PFSK-1 (cell line): ENCODE results near the gene GPR26.

Source experiments
- FOXP2 ChIP-seq: optimal IDR thresholded peaks from 2 replicates; pipeline ENCODE3; 2011; ENCODE audit warnings: borderline replicate concordance, control low read depth, inconsistent platforms; ENCODE audit not compliant: insufficient read depth; ENCODE audit errors: extremely low read length, extremely low read depth
- POLR2AphosphoS5 ChIP-seq: IDR thresholded peaks from 2 replicates; pipeline ENCODE4 v1.6.1; 2012; ENCODE audit warnings: low read depth, mild to moderate bottlenecking, control low read depth, low read length, moderate library complexity
- SIN3A ChIP-seq: IDR thresholded peaks from 2 replicates; pipeline ENCODE4 v1.6.1; 2012; ENCODE audit warnings: mild to moderate bottlenecking, low read length, moderate library complexity, borderline replicate concordance; ENCODE audit not compliant: insufficient read depth
- TAF1 ChIP-seq: IDR thresholded peaks from 2 replicates; pipeline ENCODE4 v1.6.1; 2012; ENCODE audit warnings: low read length, control low read depth, borderline replicate concordance; ENCODE audit not compliant: insufficient read depth
- TF ChIP-seq, protein P1 (sequence below), 2 experiments: IDR thresholded peaks; 2 replicates each; pipeline versions ENCODE4 v1.6.1 to v1.8.0; 2011 to 2012; ENCODE audit warnings: low read depth in 2 of 2, low read length in 2 of 2, control low read depth in 1 of 2, inconsistent platforms in 1 of 2, mild to moderate bottlenecking in 1 of 2, moderate library complexity in 1 of 2; ENCODE audit not compliant: insufficient read depth in 1 of 2

Gene GPR26

DNA sequence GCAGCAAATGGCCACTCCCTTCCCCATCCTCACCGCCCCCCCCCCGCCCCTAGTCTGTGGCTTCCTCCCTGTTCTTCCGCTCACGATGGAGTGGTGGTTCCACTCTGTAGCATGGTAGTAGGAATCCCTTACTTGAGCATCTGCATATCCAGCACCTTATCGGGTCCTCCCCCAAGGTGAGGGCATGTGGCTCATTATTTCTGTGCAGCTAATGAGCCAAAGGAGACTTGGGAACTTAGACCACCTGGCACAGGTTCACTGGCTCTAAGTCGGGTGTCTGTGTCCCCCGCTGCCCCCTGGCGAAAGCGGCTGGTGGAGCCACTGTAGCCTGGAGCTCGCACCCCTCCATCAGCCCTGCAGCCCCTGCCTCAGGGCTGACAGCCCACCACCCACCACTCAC, 22.8 kb upstream of the GPR26 start:
- TF ChIP-seq FOXP2, result no peak
- no peak for TF ChIP-seq POLR2AphosphoS5
- TF ChIP-seq, protein P1, sequence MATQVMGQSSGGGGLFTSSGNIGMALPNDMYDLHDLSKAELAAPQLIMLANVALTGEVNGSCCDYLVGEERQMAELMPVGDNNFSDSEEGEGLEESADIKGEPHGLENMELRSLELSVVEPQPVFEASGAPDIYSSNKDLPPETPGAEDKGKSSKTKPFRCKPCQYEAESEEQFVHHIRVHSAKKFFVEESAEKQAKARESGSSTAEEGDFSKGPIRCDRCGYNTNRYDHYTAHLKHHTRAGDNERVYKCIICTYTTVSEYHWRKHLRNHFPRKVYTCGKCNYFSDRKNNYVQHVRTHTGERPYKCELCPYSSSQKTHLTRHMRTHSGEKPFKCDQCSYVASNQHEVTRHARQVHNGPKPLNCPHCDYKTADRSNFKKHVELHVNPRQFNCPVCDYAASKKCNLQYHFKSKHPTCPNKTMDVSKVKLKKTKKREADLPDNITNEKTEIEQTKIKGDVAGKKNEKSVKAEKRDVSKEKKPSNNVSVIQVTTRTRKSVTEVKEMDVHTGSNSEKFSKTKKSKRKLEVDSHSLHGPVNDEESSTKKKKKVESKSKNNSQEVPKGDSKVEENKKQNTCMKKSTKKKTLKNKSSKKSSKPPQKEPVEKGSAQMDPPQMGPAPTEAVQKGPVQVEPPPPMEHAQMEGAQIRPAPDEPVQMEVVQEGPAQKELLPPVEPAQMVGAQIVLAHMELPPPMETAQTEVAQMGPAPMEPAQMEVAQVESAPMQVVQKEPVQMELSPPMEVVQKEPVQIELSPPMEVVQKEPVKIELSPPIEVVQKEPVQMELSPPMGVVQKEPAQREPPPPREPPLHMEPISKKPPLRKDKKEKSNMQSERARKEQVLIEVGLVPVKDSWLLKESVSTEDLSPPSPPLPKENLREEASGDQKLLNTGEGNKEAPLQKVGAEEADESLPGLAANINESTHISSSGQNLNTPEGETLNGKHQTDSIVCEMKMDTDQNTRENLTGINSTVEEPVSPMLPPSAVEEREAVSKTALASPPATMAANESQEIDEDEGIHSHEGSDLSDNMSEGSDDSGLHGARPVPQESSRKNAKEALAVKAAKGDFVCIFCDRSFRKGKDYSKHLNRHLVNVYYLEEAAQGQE (IDR thresholded peaks at IDR 0.05; ENCODE audit: insufficient read depth in 1 of 2, low read depth in 2 of 2, low read length in 2 of 2), result no peak
- TF ChIP-seq TAF1, result no peak
- no peak for TF ChIP-seq SIN3A

DNA sequence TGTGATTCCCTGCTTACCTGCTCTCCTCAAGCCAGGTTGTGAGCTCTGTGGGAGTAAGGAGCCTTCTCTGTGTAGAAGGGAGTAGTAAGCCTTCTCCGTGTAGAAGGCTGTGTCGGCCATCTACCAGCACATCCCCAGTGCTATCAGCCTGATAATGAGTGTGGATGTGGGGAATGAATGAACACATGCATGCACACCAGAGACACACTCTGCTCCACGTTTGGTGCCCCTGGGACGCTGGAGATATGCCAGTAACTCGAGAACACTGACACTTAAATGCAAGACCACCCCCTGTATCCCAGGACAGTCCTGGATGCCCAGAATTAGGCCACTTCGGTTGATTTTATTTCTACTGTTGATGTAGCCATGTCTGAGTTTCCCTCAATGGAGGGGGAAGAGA, 21.1 kb upstream of the GPR26 start:
- no peak for TF ChIP-seq POLR2AphosphoS5
- TF ChIP-seq, protein P1 (IDR thresholded peaks at IDR 0.05; ENCODE audit: insufficient read depth in 1 of 2, low read depth in 2 of 2, low read length in 2 of 2), result no peak
- TF ChIP-seq FOXP2, result no peak
- TF ChIP-seq TAF1, result no peak
- TF ChIP-seq SIN3A, result no peak

DNA sequence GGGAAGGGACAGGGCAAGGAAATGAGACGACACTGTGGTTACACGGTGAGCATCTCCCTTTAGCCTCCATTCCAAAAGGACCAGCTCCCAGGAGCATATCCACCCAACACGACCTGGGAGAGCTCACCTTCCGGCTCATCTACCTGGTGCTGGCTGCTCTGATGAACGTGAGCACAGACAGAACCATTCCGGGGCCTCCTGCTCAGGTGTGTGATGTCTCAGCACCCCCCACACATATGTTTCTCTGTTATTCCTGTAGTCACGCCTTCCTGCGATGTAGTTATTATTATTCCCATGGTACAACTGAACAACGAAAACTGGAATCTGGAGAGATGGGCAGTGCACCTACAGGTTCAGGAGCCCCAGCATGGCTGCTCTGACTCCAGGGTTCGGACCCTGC, 20.5 kb upstream of the GPR26 start:
- no peak for TF ChIP-seq POLR2AphosphoS5

DNA sequence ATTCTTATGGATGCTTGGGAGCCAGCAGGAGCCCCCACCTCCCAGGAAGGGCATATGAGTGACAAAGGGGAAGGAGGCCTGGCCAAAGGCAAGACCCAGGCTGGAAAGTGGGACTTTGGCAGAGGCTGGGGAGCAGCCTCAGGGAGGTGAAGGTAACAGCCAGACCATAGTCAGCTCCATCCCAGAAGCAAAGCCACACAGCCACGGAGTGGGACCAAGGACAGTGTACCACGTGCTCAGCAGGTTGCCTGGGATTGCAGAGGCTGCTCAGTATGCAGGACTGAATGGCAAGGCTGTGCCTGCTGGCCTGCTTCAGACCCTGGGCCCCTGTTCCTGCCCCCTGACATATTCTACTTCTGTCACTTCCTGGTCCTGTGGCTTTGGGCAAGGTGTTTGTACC, 17.6 kb upstream of the GPR26 start:
- no peak for TF ChIP-seq FOXP2
- TF ChIP-seq, protein P1 (IDR thresholded peaks at IDR 0.05; ENCODE audit: insufficient read depth in 1 of 2, low read depth in 2 of 2, low read length in 2 of 2), result no peak
- TF ChIP-seq POLR2AphosphoS5, result no peak
- no peak for TF ChIP-seq TAF1
- TF ChIP-seq SIN3A, result no peak

DNA sequence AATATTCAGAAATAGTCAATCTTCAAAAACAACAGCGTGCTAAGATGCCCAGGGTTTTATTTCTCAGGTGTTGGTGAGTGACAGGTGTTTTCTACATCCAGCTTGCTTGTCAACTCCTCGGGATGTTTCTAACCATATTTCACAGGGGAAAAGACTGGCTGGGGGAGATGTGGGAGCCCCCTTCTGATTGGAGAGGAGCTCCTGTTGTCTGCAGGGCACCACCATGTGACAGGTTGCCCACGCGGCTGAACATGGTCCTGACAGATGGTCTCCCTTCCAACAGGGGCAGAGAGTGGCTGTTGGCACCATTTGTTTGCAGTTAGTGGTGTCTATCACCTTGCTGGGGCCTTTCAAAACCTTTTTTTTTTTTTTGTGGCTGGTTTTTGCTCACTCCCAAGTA, 16.5 kb upstream of the GPR26 start:
- TF ChIP-seq SIN3A (no peak), POLR2AphosphoS5 (no peak), FOXP2 (no peak), TAF1 (no peak)
- TF ChIP-seq, protein P1 (IDR thresholded peaks at IDR 0.05; ENCODE audit: insufficient read depth in 1 of 2, low read depth in 2 of 2, low read length in 2 of 2), result no peak
